ENCODE measurements around the gene NPPB. TPM values are rescaled to one million over a fixed set of nuclear protein-coding genes. Genes with fewer than 3 reads are reported as not detected.

The NPPB gene
- total and polyA plus RNA-seq, 7 donors, result 2.0 to 8.4 TPM; not detected in 5

GRCh38 chr1:11875094-11875493 is 16.3 kb upstream of the NPPB start:
- H3K27me3 ChIP-seq, result peaks cover 0 to 30% (median 0%) of the 10 kb centered on the region in 3 donors
- H3K36me3 ChIP-seq, result no peaks in the 10 kb centered on the region
- H3K9me3 ChIP-seq, result no peaks in the 10 kb centered on the region
- H3K4me3 ChIP-seq, result no peak overlapping the region
- H3K27ac ChIP-seq, result no peak overlapping the region
- intact Hi-C loops (cut with DNase I), result no loop called here
- no peak for DNase-seq
- 83 to 86% methylated on average over 10 of the region's 10 CpGs for WGBS, 2 donors
- no peak for TF ChIP-seq POLR2AphosphoS5 (IDR thresholded peaks at IDR 0.05)
- TF ChIP-seq EP300 (IDR thresholded peaks at IDR 0.05), result no peak
- TF ChIP-seq CTCF (IDR thresholded peaks at IDR 0.05), result no peak
- no peak for TF ChIP-seq POLR2A (IDR thresholded peaks at IDR 0.05)
- H3K4me1 ChIP-seq, result peaks cover 0 to 7% (median 2%) of the 10 kb centered on the region in 4 donors

GRCh38 chr1:11874624-11875023 is 15.9 kb upstream of the NPPB start:
- WGBS, 2 donors, result 63 to 69% methylated on average over 6 of the region's 6 CpGs
- no peaks in the 10 kb centered on the region for H3K36me3 ChIP-seq
- H3K27ac ChIP-seq, result no peak overlapping the region
- H3K4me3 ChIP-seq, result no peak overlapping the region
- no peak for TF ChIP-seq CTCF (IDR thresholded peaks at IDR 0.05)
- TF ChIP-seq POLR2AphosphoS5 (IDR thresholded peaks at IDR 0.05), result no peak
- TF ChIP-seq EP300 (IDR thresholded peaks at IDR 0.05), result no peak
- TF ChIP-seq POLR2A (IDR thresholded peaks at IDR 0.05), result no peak
- DNase-seq, result no peak
- peaks cover 0 to 3% (median 0%) of the 10 kb centered on the region in 4 donors for H3K4me1 ChIP-seq
- H3K27me3 ChIP-seq, result peaks cover 0 to 32% (median 0%) of the 10 kb centered on the region in 3 donors
- H3K9me3 ChIP-seq, result no peaks in the 10 kb centered on the region
- intact Hi-C loops (cut with DNase I), result no loop called here

GRCh38 chr1:11874258-11874562 is 15.5 kb upstream of the NPPB start:
- DNase-seq, result no peak
- Histone ChIP-seq H3K36me3 (no peaks in the 10 kb centered on the region), H3K27ac (no peak overlapping the region), H3K27me3 (peaks cover 0 to 34% (median 0%) of the 10 kb centered on the region in 3 donors), H3K9me3 (no peaks in the 10 kb centered on the region), H3K4me1 (no peaks in the 10 kb centered on the region), H3K4me3 (no peak overlapping the region)
- intact Hi-C loops (cut with DNase I), result no loop called here
- WGBS, 2 donors, result 73 to 81% methylated on average over 10 of the region's 10 CpGs
- no peak for TF ChIP-seq POLR2A (IDR thresholded peaks at IDR 0.05)
- peak in 2 of 4 donors; percentile 21 to 89 for TF ChIP-seq EP300 (IDR thresholded peaks at IDR 0.05)
- peak in 2 of 4 donors; percentile 24 to 39 for TF ChIP-seq POLR2AphosphoS5 (IDR thresholded peaks at IDR 0.05)

DNA sequence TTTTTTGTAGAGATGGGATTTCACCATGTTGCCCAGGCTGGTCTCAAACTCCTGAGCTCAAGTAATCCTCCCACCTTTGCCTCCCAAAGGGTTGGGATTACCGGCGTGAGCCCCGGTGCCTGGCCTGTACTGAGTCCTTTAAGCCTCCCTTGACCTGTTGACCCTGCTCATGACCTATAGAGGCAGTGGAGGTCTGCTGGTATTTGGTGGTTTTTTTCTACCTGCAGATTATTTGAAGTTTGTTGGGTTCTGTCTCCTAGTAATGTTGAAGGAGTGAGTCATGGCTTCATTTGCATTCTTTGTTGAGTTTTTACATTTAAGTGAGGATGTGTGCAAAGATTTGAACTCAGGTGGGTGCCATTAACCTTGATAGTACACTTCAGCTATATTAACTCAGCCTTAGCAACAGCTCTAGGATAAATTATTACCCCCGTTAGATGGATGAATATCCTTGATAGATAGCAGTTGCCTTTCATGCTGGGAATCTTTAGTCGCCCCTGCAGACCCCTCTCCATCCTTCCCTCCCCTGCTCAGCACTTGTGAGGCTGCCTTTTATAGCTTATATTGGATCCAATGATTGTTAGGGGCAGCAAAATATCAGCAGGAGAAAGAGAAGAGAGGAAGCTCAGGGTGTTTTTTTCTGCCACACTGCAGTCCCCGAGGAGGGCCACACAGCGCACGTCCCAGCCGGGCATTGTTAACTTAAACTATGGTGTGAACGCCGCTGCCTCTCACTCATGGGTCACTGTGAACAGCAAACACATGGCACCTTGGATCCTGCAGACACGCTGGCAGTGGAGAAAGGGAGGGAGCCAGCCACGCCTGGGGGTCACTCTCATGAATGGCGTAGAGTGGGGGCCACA is 14.9 kb upstream of the NPPB start:
- Histone ChIP-seq H3K27ac (no peak overlapping the region), H3K36me3 (no peaks in the 10 kb centered on the region), H3K27me3 (peaks cover 0 to 29% (median 0%) of the 10 kb centered on the region in 3 donors), H3K4me3 (no peak overlapping the region), H3K4me1 (no peaks in the 10 kb centered on the region), H3K9me3 (no peaks in the 10 kb centered on the region)
- DNase-seq, result no peak
- TF ChIP-seq POLR2AphosphoS5 (IDR thresholded peaks at IDR 0.05) (no peak), POLR2A (IDR thresholded peaks at IDR 0.05) (no peak), CTCF (IDR thresholded peaks at IDR 0.05) (no peak), EP300 (IDR thresholded peaks at IDR 0.05) (no peak)
- WGBS, 2 donors, result 79 to 81% methylated on average over 14 of the region's 14 CpGs
- intact Hi-C loops (cut with DNase I), result no loop called here

DNA sequence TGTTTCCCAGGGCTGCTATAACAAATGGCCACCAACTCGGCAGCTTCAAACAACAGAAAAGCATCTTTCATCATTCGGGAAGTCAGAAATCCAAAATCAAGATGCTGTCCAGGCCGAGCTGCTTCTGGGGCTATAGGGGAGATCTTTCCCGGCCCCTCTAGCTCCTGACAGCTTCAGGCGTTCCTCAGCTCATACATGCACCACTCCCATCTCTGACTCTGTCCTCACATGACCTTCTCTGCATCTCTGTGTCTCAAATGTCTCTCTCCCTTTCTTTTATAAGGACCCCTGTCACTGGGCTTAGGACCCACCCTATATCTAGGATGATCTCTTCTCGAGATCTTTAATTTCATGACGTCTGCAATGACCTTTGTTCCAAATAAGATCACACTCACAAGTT is 13.8 kb upstream of the NPPB start:
- H3K36me3 ChIP-seq, result no peaks in the 10 kb centered on the region
- no peak overlapping the region for H3K27ac ChIP-seq
- H3K4me3 ChIP-seq, result no peak overlapping the region
- peaks cover 0 to 21% (median 0%) of the 10 kb centered on the region in 3 donors for H3K27me3 ChIP-seq
- 40 to 59% methylated on average over 7 of the region's 7 CpGs for WGBS, 2 donors
- intact Hi-C loops (cut with DNase I), result no loop called here
- no peak for TF ChIP-seq CTCF (IDR thresholded peaks at IDR 0.05)
- no peak for TF ChIP-seq POLR2AphosphoS5 (IDR thresholded peaks at IDR 0.05)
- H3K9me3 ChIP-seq, result no peaks in the 10 kb centered on the region
- DNase-seq, result no peak
- no peaks in the 10 kb centered on the region for H3K4me1 ChIP-seq

Measured in sigmoid colon (tissue), 7 donors.